HG03571 (cell line): ENCODE measurements around the gene RNMT.
"Not testable (repeated sequence)": the region's sequence is repeated elsewhere in the genome, so short reads cannot be mapped to it uniquely, and the experiment has no call there.

Source experiments
- ATAC-seq: cut with Tn5 transposase; IDR thresholded peaks from one replicate; pipeline ENCODE4 v1.9.1; 2021; ENCODE audit not compliant: unreplicated experiment

RNMT gene

GRCh38 chr18:13726232-13726971 lies at the start of gene RNMT, which contains the start of gene FAM210A:
TSS of gene RNMT (plus strand) at chr18:13726673. CDS start at chr18:13731518, 4,845 bp downstream.
TSS of gene FAM210A (minus strand) at chr18:13726558. CDS start at chr18:13682077, 44,481 bp downstream.
- peak; percentile 96 for ATAC-seq

GRCh38 chr18:13677350-13677749 lies 49.1 kb upstream of the RNMT start:
- not testable (repeated sequence) for ATAC-seq

GRCh38 chr18:13680612-13681011 lies 45.9 kb upstream of the RNMT start:
- no peak for ATAC-seq

GRCh38 chr18:13681701-13682100 lies 44.8 kb upstream of the RNMT start:
- no peak for ATAC-seq

GRCh38 chr18:13684546-13684945 lies 41.9 kb upstream of the RNMT start:
- ATAC-seq = no peak

- ATAC-seq = no peak
Observed at GRCh38 chr18:13688191-13689136, 38.0 kb upstream of the RNMT start.

GRCh38 chr18:13690060-13690459 lies 36.4 kb upstream of the RNMT start:
- ATAC-seq = not testable (repeated sequence)

GRCh38 chr18:13695337-13695736 lies 31.1 kb upstream of the RNMT start:
- not testable (repeated sequence) for ATAC-seq

- no peak for ATAC-seq
Observed at GRCh38 chr18:13696961-13697360, 29.5 kb upstream of the RNMT start.

- ATAC-seq = no peak
Observed at GRCh38 chr18:13700153-13700552, 26.3 kb upstream of the RNMT start.

- ATAC-seq = no peak
Observed at GRCh38 chr18:13703899-13704298, 22.6 kb upstream of the RNMT start.

GRCh38 chr18:13710414-13710831 lies 16.1 kb upstream of the RNMT start:
- ATAC-seq = no peak

- ATAC-seq = no peak
Observed at GRCh38 chr18:13712400-13713131, 13.9 kb upstream of the RNMT start.

GRCh38 chr18:13713455-13714055 lies 12.9 kb upstream of the RNMT start:
- ATAC-seq = no peak

GRCh38 chr18:13715330-13715729 lies 11.1 kb upstream of the RNMT start:
- ATAC-seq = no peak

- ATAC-seq = no peak
Observed at GRCh38 chr18:13716916-13717315, 9.6 kb upstream of the RNMT start.

- ATAC-seq = no peak
Observed at GRCh38 chr18:13720123-13720522, 6.3 kb upstream of the RNMT start.

- no peak for ATAC-seq
Observed at GRCh38 chr18:13720847-13721246, 5.6 kb upstream of the RNMT start.

GRCh38 chr18:13725566-13726231 lies 774 bp upstream of the RNMT start:
- peak; percentile 25 for ATAC-seq

GRCh38 chr18:13726972-13727331 lies 479 bp downstream of the RNMT start:
- no peak for ATAC-seq
